IMR-90 (cell line): ENCODE measurements around the gene LLCFC1. TPM values are rescaled to one million over a fixed set of nuclear protein-coding genes. Genes with fewer than 3 reads are reported as not detected.

Source experiments
- ATAC-seq: fragments of 200-7000 bp; cut with Tn5 transposase; 2 replicates; pipeline ENCODE4 v1.9.1; 2020; ENCODE audit warnings: low read depth, mild to moderate bottlenecking, moderate library complexity
- BruUV-seq: library from RNA; stranded (reverse); fragments of 400-500 nt; replicated peaks from 2 replicates; lab custom pipeline; 2021; lab: Mats Ljungman, UMichigan
- CTCF ChIA-PET: fragments of 300-600 bp; formaldehyde crosslinking; extraction: SDS; loops from one replicate; lab custom pipeline; 2021; ENCODE audit warnings: antibody characterized with exemption; lab: Yijun Ruan, JAX
- POLR2A ChIA-PET: fragments of 300-600 bp; sonication (Branson Sonifier 250); formaldehyde crosslinking; loops from one replicate; lab custom pipeline; 2022; ENCODE audit warnings: antibody characterized with exemption; ENCODE audit not compliant: unreplicated experiment; lab: Charles Lee
- DNase-seq: peaks from one replicate; pipeline ENCODE4 v3.0.0; 2013
- H2AFZ ChIP-seq: replicated peaks from 2 replicates; pipeline ENCODE3; 2013; ENCODE audit warnings: low read length, mild to moderate bottlenecking; ENCODE audit not compliant: poor library complexity
- H2AK5ac ChIP-seq: 2 replicates; pipeline ENCODE4 v1.6.1; 2013; ENCODE audit warnings: low read depth, low read length, inconsistent platforms
- H2AK9ac ChIP-seq: replicated peaks from 2 replicates; pipeline ENCODE3; 2013; ENCODE audit warnings: mild to moderate bottlenecking, low read depth, low read length, moderate library complexity; ENCODE audit not compliant: poor library complexity
- H2BK120ac ChIP-seq: 2 replicates; pipeline ENCODE4 v1.6.1; 2013; ENCODE audit warnings: low read depth, low read length, inconsistent platforms
- H2BK15ac ChIP-seq: 3 replicates; pipeline ENCODE4 v1.6.1; 2013; ENCODE audit warnings: low read depth, low read length, inconsistent platforms
- H2BK20ac ChIP-seq: 2 replicates; pipeline ENCODE4 v1.6.1; 2013; ENCODE audit warnings: low read depth, mild to moderate bottlenecking, inconsistent platforms, low read length, moderate library complexity
- H2BK5ac ChIP-seq: 2 replicates; pipeline ENCODE4 v1.6.1; 2013; ENCODE audit warnings: mild to moderate bottlenecking, low read depth, low read length, inconsistent platforms; ENCODE audit not compliant: poor library complexity, severe bottlenecking
- H3K14ac ChIP-seq: replicated peaks from 2 replicates; pipeline ENCODE4 v1.6.1; 2013; ENCODE audit warnings: low read depth, low read length, inconsistent platforms
- H3K18ac ChIP-seq: 2 replicates; pipeline ENCODE4 v1.6.1; 2013; ENCODE audit warnings: low read depth, low read length, control low read depth
- H3K23ac ChIP-seq: 2 replicates; pipeline ENCODE4 v1.6.1; 2013; ENCODE audit warnings: low read depth, low read length, inconsistent platforms
- H3K27ac ChIP-seq: 2 replicates; pipeline ENCODE4 v1.5.1; 2013; ENCODE audit warnings: mild to moderate bottlenecking, control low read depth, low read length; ENCODE audit not compliant: insufficient read depth
- H3K27me3 ChIP-seq: 2 replicates; pipeline ENCODE4 v1.6.1; 2013; ENCODE audit warnings: low read length; ENCODE audit not compliant: control insufficient read depth, insufficient read depth
- H3K36me3 ChIP-seq: 2 replicates; pipeline ENCODE4 v1.6.1; 2013; ENCODE audit warnings: low read length, mixed read lengths; ENCODE audit not compliant: control insufficient read depth, insufficient read depth
- H3K4ac ChIP-seq: 2 replicates; pipeline ENCODE4 v1.6.1; 2013; ENCODE audit warnings: low read depth, low read length, inconsistent platforms
- H3K4me1 ChIP-seq: 2 replicates; pipeline ENCODE4 v1.6.1; 2013; ENCODE audit warnings: low read length, mixed read lengths; ENCODE audit not compliant: control insufficient read depth, insufficient read depth
- H3K4me2 ChIP-seq: 2 replicates; pipeline ENCODE4 v1.6.1; 2013; ENCODE audit warnings: low read depth, mild to moderate bottlenecking, control low read depth, low read length, moderate library complexity
- H3K4me3 ChIP-seq: 2 replicates; pipeline ENCODE4 v1.5.1; 2013; ENCODE audit warnings: low read depth, mild to moderate bottlenecking, control low read depth, low read length, moderate library complexity; ENCODE audit not compliant: insufficient read depth
- H3K56ac ChIP-seq: 2 replicates; pipeline ENCODE4 v1.6.1; 2013; ENCODE audit warnings: low read length, inconsistent platforms; ENCODE audit not compliant: insufficient read depth; ENCODE audit errors: extremely low read depth
- H3K79me1 ChIP-seq, 2 experiments: 2 replicates each; pipeline ENCODE4 v1.6.1; 2013; ENCODE audit warnings: low read length in 2 of 2, inconsistent platforms in 1 of 2, low read depth in 1 of 2
- H3K9ac ChIP-seq: 2 replicates; pipeline ENCODE4 v1.6.1; 2013; ENCODE audit warnings: low read depth, low read length, control low read depth
- H3K9me1 ChIP-seq: 2 replicates; pipeline ENCODE4 v1.6.1; 2013; ENCODE audit warnings: low read length, inconsistent platforms; ENCODE audit not compliant: insufficient read depth
- H3K9me3 ChIP-seq: 2 replicates; pipeline ENCODE4 v1.6.1; 2013; ENCODE audit warnings: low read length; ENCODE audit not compliant: control insufficient read depth, insufficient read depth
- H4K20me1 ChIP-seq: 2 replicates; pipeline ENCODE4 v1.6.1; 2013; ENCODE audit warnings: low read length, inconsistent platforms; ENCODE audit not compliant: insufficient read depth
- H4K5ac ChIP-seq: 2 replicates; pipeline ENCODE4 v1.6.1; 2013; ENCODE audit warnings: mild to moderate bottlenecking, low read depth, low read length, control low read depth
- H4K8ac ChIP-seq, 2 experiments: 2 replicates each; pipeline ENCODE4 v1.6.1; 2013; ENCODE audit warnings: low read depth in 2 of 2, low read length in 2 of 2, control low read depth in 1 of 2, inconsistent platforms in 1 of 2
- H4K91ac ChIP-seq: 2 replicates; pipeline ENCODE4 v1.6.1; 2013; ENCODE audit warnings: low read depth, low read length, inconsistent platforms; ENCODE audit not compliant: insufficient read depth
- CEBPB ChIP-seq: IDR thresholded peaks from 2 replicates; pipeline ENCODE4 v1.6.1; 2012; ENCODE audit warnings: low read depth, low read length, improper control_type of control experiment
- ELK1 ChIP-seq: fragments of 150-350 bp; IDR thresholded peaks from 2 replicates; pipeline ENCODE4 v1.6.1; 2016; ENCODE audit warnings: low read depth, mild to moderate bottlenecking, low read length, moderate library complexity, borderline replicate concordance
- MXI1 ChIP-seq: IDR thresholded peaks from 2 replicates; pipeline ENCODE4 v1.6.1; 2012; ENCODE audit warnings: low read depth, mild to moderate bottlenecking, low read length, moderate library complexity, borderline replicate concordance
- NFE2L2 ChIP-seq: fragments of 150-350 bp; IDR thresholded peaks from 2 replicates; pipeline ENCODE4 v1.6.1; 2016; ENCODE audit warnings: low read depth, mild to moderate bottlenecking, low read length
- RAD21 ChIP-seq: IDR thresholded peaks from 2 replicates; pipeline ENCODE4 v1.6.1; 2012; ENCODE audit warnings: low read length, improper control_type of control experiment
- RCOR1 ChIP-seq: IDR thresholded peaks from 2 replicates; pipeline ENCODE4 v1.6.1; 2012; ENCODE audit warnings: mild to moderate bottlenecking, low read length, improper control_type of control experiment; ENCODE audit not compliant: insufficient replicate concordance
- RFX5 ChIP-seq: IDR thresholded peaks from 2 replicates; pipeline ENCODE4 v1.8.0; 2012; ENCODE audit warnings: low read depth, mild to moderate bottlenecking, low read length, moderate library complexity
- USF2 ChIP-seq: fragments of 150-350 bp; IDR thresholded peaks from 2 replicates; pipeline ENCODE4 v1.6.1; 2017; ENCODE audit warnings: mild to moderate bottlenecking, antibody characterized with exemption, low read length, low read depth
- WGBS, 2 experiments: methylation state at CpG; one replicate each; pipeline versions ENCODE4 v1.1.5 to v1.1.7; 2013; ENCODE audit warnings: missing lambda C conversion rate in 2 of 2; ENCODE audit not compliant: insufficient read length in 1 of 2; ENCODE audit errors: extremely low coverage in 2 of 2; 5-methylcytosine and 5-hydroxymethylcytosine counted together
- dilution Hi-C: fragments of 300-500 bp; cut with HindIII; formaldehyde crosslinking; loops from one replicate; pipeline ENCODE4 v1.14.3; 2018; ENCODE audit warnings: low sequenced_read_pairs; ENCODE audit not compliant: unreplicated experiment
- in situ Hi-C: fragments of 300-500 bp; cut with MboI; formaldehyde crosslinking; loops from 3 replicates; pipeline ENCODE4 v1.14.3; 2019; ENCODE audit warnings: low sequenced_read_pairs, inconsistent platforms, mixed read lengths
- intact Hi-C: fragments of 100-400 bp; cut with micrococcal nuclease; formaldehyde crosslinking; loops from 2 replicates; pipeline ENCODE4 v1.10.0; 2022
- polyA plus RNA-seq, 3 experiments: library from polyadenylated mRNA; depleted of rRNA; stranded (reverse); fragments of >200 nt; gene quantifications; 2 replicates each; pipeline ENCODE4 v1.2.3, GENCODE V29; 2012; ENCODE audit warnings: low replicate concordance in 1 of 3
- total RNA-seq: library from RNA; depleted of rRNA; stranded (reverse); fragments of >200 nt; gene quantifications from 2 replicates; pipeline ENCODE4 v1.2.3, GENCODE V29; 2012
- TF ChIP-seq, protein P1 (sequence below): conservative IDR thresholded peaks from 2 replicates; pipeline ENCODE4 v1.5.1; 2012; ENCODE audit warnings: mild to moderate bottlenecking, low read depth, low read length, improper control_type of control experiment

Gene LLCFC1
- total and polyA plus RNA-seq, 2 of the 4 experiments (the other 2 are of a cell fraction), result not detected

- Histone ChIP-seq H3K4me2 (no peak overlapping the region), H3K14ac (no peak overlapping the region), H4K8ac (no peak overlapping the region), H3K79me1 (no peaks in the 10 kb centered on the region), H2AK9ac (no peak overlapping the region), H4K91ac (no peak overlapping the region), H2BK120ac (no peak overlapping the region), H3K36me3 (no peaks in the 10 kb centered on the region), H3K4me3 (no peak overlapping the region), H3K27ac (no peak overlapping the region), H3K9me3 (peaks cover 2% of the 10 kb centered on the region; the same call in 1 of the 2 replicates), H4K5ac (no peak overlapping the region), H2AK5ac (no peak overlapping the region), H3K4ac (no peak overlapping the region), H3K9ac (no peak overlapping the region), H3K56ac (no peak overlapping the region), H3K27me3 (no peaks in the 10 kb centered on the region), H2BK15ac (no peak overlapping the region), H3K4me1 (no peaks in the 10 kb centered on the region), H4K20me1 (no peaks in the 10 kb centered on the region), H2BK5ac (no peak overlapping the region), H3K9me1 (no peaks in the 10 kb centered on the region), H2BK20ac (no peak overlapping the region), H2AFZ (no peak overlapping the region), H3K18ac (no peak overlapping the region), H3K23ac (no peak overlapping the region)
- no CpG with 5 or more reads among the region's 1 CpG for WGBS, 2 experiments
- no peak for TF ChIP-seq ELK1
- TF ChIP-seq CEBPB, result no peak
- TF ChIP-seq NFE2L2, result no peak
- no peak for TF ChIP-seq MXI1
- TF ChIP-seq, protein P1, sequence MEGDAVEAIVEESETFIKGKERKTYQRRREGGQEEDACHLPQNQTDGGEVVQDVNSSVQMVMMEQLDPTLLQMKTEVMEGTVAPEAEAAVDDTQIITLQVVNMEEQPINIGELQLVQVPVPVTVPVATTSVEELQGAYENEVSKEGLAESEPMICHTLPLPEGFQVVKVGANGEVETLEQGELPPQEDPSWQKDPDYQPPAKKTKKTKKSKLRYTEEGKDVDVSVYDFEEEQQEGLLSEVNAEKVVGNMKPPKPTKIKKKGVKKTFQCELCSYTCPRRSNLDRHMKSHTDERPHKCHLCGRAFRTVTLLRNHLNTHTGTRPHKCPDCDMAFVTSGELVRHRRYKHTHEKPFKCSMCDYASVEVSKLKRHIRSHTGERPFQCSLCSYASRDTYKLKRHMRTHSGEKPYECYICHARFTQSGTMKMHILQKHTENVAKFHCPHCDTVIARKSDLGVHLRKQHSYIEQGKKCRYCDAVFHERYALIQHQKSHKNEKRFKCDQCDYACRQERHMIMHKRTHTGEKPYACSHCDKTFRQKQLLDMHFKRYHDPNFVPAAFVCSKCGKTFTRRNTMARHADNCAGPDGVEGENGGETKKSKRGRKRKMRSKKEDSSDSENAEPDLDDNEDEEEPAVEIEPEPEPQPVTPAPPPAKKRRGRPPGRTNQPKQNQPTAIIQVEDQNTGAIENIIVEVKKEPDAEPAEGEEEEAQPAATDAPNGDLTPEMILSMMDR, result no peak
- TF ChIP-seq RAD21, result no peak
- TF ChIP-seq RFX5, result no peak
- TF ChIP-seq USF2, result no peak
- TF ChIP-seq RCOR1, result no peak
- ChIA-PET CTCF (no interaction called here), POLR2A (no interaction called here)
- no peak for DNase-seq
- ATAC-seq, result no peak
- BruUV-seq, result no TSS peak
- in situ Hi-C loops, result no loop called here
- dilution Hi-C loops, result no loop called here
- intact Hi-C loops, result no loop called here
Observed at GRCh38 chr7:142984297-142984696, 45.0 kb downstream of the LLCFC1 start.
